Gastrocnemius medialis (tissue), 4 donors: Measurements from ENCODE around the gene FTCD. TPM values are rescaled to one million over a fixed set of nuclear protein-coding genes. Genes with fewer than 3 reads are reported as not detected.
A peak's percentile ranks its signal among the peaks of the same experiment; 100 is the strongest.
"Not testable (repeated sequence)": the region's sequence is repeated elsewhere in the genome, so short reads cannot be mapped to it uniquely, and the experiment has no call there.

Experiments
- ATAC-seq, 2 donors: fragments of 150-250 bp; one replicate each; pipeline ENCODE4 v1.9.1; 2016
- DNase-seq, 2 donors: peaks; one replicate each; pipeline ENCODE4 v3.0.0-alpha.2; 2019
- H3K27ac ChIP-seq, 4 donors: fragments of 200-600 bp; sonication (generic); 1 replicate in 1 of 4; 2 replicates in 3 of 4; pipeline ENCODE4 v1.5.1; 2016 to 2018; ENCODE audit warnings: mild to moderate bottlenecking in 2 of 4, moderate library complexity in 1 of 4
- H3K27me3 ChIP-seq, 3 donors: fragments of 200-600 bp; sonication (generic) in 2 of 3; 1 replicate in 1 of 3; 2 replicates in 2 of 3; pipeline versions ENCODE4 v1.5.1 to v1.6.0; 2016 to 2019; ENCODE audit warnings: mild to moderate bottlenecking in 1 of 3, moderate library complexity in 1 of 3
- H3K36me3 ChIP-seq, 2 donors: fragments of 200-600 bp; sonication (generic) in 1 of 2; one replicate each; pipeline ENCODE4 v1.5.1; 2017 to 2018
- H3K4me1 ChIP-seq, 2 donors: fragments of 200-600 bp; sonication (generic) in 1 of 2; one replicate each; pipeline ENCODE4 v1.5.1; 2016 to 2017; ENCODE audit warnings: mild to moderate bottlenecking in 2 of 2
- H3K4me3 ChIP-seq, 4 donors: fragments of 200-600 bp; sonication (generic) in 3 of 4; 1 replicate in 1 of 4; 2 replicates in 3 of 4; pipeline ENCODE4 v1.5.1; 2016 to 2019; ENCODE audit warnings: mild to moderate bottlenecking in 2 of 4
- H3K9me3 ChIP-seq, 3 donors: fragments of 200-600 bp; sonication (generic) in 2 of 3; 1 replicate in 1 of 3; 2 replicates in 2 of 3; pipeline ENCODE4 v1.5.1; 2016 to 2019
- CTCF ChIP-seq, 5 experiments: fragments of 450-650 bp in 3 of 5; fragments of 200-600 bp in 2 of 5; sonication (generic) in 2 of 5; IDR thresholded peaks in 4 of 5; conservative IDR thresholded peaks in 1 of 5; 1 replicate in 4 of 5; 2 replicates in 1 of 5; pipeline ENCODE4 v1.5.1; 2016 to 2019; ENCODE audit warnings: antibody characterized with exemption in 5 of 5, mild to moderate bottlenecking in 3 of 5, moderate library complexity in 3 of 5
- POLR2A ChIP-seq, 2 donors: fragments of 450-650 bp; IDR thresholded peaks; one replicate each; pipeline ENCODE4 v1.6.1; 2017; ENCODE audit warnings: antibody characterized with exemption in 2 of 2, mild to moderate bottlenecking in 2 of 2, moderate library complexity in 2 of 2
- in situ Hi-C, 4 donors: fragments of 200-750 bp; cut with MboI; loops; one replicate each; pipeline versions ENCODE4 v1.15.0 to v1.8.0; 2017; ENCODE audit warnings: low sequenced_read_pairs in 4 of 4
- intact Hi-C: fragments of 100-400 bp; cut with DNase I; formaldehyde crosslinking; loops from one replicate; pipeline ENCODE4 v1.15.1; 2023; ENCODE audit warnings: low total_unique reads
- total RNA-seq, 4 donors: library from RNA; depleted of rRNA; stranded (reverse); fragments of >200 nt; gene quantifications; one replicate each; pipeline versions ENCODE4 v1.1.0 to v1.2.3, GENCODE V29; 2016

FTCD gene
- total RNA-seq, 4 donors from 2014 or later: 0.33 to 0.95 TPM; not detected in 2

GRCh38 chr21:46147429-46147828, 8.0 kb downstream of the FTCD start:
- H3K4me3 ChIP-seq, H3K27ac ChIP-seq, H3K27me3 ChIP-seq, DNase-seq, H3K36me3 ChIP-seq, H3K4me1 ChIP-seq, H3K9me3 ChIP-seq, intact Hi-C loops, in situ Hi-C loops, ATAC-seq: not testable (repeated sequence)
- TF ChIP-seq CTCF (IDR thresholded peaks at IDR 0.05 in 4 of 5, conservative IDR thresholded peaks at IDR 0.05 in 1 of 5): peak in 1 of 5 experiments; percentile 12

DNA sequence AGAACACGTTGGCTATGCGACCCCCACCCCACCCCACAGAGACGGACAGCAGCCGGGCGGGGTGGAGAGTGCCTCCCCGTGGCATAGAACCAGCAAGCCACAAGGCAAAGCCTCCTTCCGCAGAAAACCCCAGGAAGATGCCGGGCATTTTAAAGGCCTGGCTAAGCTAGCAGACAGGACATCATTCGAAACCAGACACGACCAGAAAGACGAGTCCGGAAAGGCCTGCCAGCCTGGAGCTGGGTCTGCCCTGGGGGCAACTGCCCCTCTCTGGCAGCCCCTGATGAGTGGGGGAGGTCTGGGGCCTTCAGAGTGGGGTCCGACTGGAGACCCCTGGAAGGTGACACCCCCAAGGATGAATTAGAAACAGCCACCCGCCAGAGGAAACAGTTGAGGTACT, 8.5 kb downstream of the FTCD start:
- no peak for ATAC-seq
- DNase-seq: no peak
- in situ Hi-C loops: no loop called here
- no peak overlapping the region for H3K4me3 ChIP-seq
- no peaks in the 10 kb centered on the region for H3K4me1 ChIP-seq
- H3K27ac ChIP-seq: no peak overlapping the region
- H3K9me3 ChIP-seq: no peaks in the 10 kb centered on the region
- intact Hi-C loops: no loop called here
- H3K27me3 ChIP-seq: peaks cover 0 to 6% (median 0%) of the 10 kb centered on the region in 3 donors
- TF ChIP-seq CTCF (IDR thresholded peaks at IDR 0.05 in 4 of 5, conservative IDR thresholded peaks at IDR 0.05 in 1 of 5): no peak
- TF ChIP-seq POLR2A (IDR thresholded peaks at IDR 0.05): no peak
- H3K36me3 ChIP-seq: no peaks in the 10 kb centered on the region

DNA sequence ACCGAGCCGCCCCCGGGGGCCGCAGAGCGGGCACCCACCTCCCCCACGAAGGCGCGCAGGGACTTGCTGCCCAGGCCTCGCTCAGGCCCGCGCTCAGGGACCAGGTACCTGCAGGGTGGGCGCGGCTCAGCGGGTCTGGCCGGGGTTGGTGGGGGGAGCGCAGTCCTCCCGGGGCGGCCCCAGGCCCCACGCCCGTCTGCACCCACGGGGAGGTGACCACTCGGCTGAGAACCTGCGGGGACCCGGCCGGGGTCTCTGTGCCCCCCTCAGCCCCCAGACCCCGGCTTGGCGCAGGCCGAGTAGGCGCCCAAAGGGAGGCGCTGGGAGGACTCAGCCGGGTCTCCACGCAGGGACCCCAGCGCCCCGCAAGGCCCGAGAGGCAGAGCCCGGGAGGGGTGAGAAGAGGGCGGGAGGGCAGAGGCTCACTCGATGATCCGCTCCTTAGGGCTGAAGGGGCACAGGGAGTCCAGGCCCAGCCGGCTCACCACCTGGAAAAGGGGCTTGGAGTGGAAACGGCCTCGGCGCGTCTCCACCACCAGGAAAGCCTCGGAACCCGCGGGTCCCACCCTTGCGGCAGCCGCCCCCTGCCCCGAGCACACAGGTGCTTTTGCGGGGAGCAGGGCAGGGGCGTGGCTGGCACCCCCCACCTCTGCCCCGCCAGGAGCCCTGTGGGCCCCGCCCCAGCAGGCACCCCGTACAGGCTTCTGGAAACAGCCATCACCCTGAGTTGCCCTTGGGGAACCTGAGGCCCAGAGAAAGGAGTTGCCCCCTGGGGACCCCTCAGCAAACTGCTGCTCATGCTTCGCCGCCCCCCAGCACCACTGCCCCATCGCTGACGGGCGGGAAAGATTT, 9.3 kb downstream of the FTCD start:
- no peaks in the 10 kb centered on the region for H3K9me3 ChIP-seq
- in situ Hi-C loops (no loop called here), intact Hi-C loops (no loop called here)
- H3K36me3 ChIP-seq: no peaks in the 10 kb centered on the region
- no peak for DNase-seq
- no peaks in the 10 kb centered on the region for H3K4me1 ChIP-seq
- peaks cover 0 to 6% (median 0%) of the 10 kb centered on the region in 3 donors for H3K27me3 ChIP-seq
- no peak for ATAC-seq
- no peak overlapping the region for H3K4me3 ChIP-seq
- TF ChIP-seq POLR2A (IDR thresholded peaks at IDR 0.05): no peak
- no peak for TF ChIP-seq CTCF (IDR thresholded peaks at IDR 0.05 in 4 of 5, conservative IDR thresholded peaks at IDR 0.05 in 1 of 5)
- no peak overlapping the region for H3K27ac ChIP-seq

- ATAC-seq: no peak
- in situ Hi-C loops: no loop called here
- H3K4me1 ChIP-seq: no peaks in the 10 kb centered on the region
These were observed 10.1 kb downstream of the FTCD start for GRCh38 chr21:46145159-46145839.

More at GRCh38 chr21:46145159-46145839, 10.1 kb downstream of the FTCD start:
- no peak for DNase-seq
- no peak overlapping the region for H3K27ac ChIP-seq
- intact Hi-C loops: no loop called here
- H3K9me3 ChIP-seq: no peaks in the 10 kb centered on the region
- no peak for TF ChIP-seq CTCF (IDR thresholded peaks at IDR 0.05 in 4 of 5, conservative IDR thresholded peaks at IDR 0.05 in 1 of 5)
- TF ChIP-seq POLR2A (IDR thresholded peaks at IDR 0.05): no peak
- H3K27me3 ChIP-seq: peaks cover 0 to 5% (median 0%) of the 10 kb centered on the region in 3 donors
- no peak overlapping the region for H3K4me3 ChIP-seq
- H3K36me3 ChIP-seq: no peaks in the 10 kb centered on the region
